Astrocyte (in vitro differentiated cells and primary cell): ENCODE results near the gene NETO2.

Source experiments
- CTCF ChIP-seq: IDR thresholded peaks from 2 replicates; pipeline ENCODE4 v1.5.1; 2011; ENCODE audit warnings: low read depth, mild to moderate bottlenecking, inconsistent platforms, low read length, moderate library complexity; ENCODE audit not compliant: insufficient read depth
- EZH2 ChIP-seq: IDR thresholded peaks from 2 replicates; pipeline ENCODE4 v1.6.1; 2012; ENCODE audit warnings: mild to moderate bottlenecking, low read length, inconsistent platforms; ENCODE audit not compliant: insufficient read depth

- TF ChIP-seq EZH2 (no peak), CTCF (no peak)
These were observed 31.4 kb upstream of the NETO2 start for GRCh38 chr16:47175152-47175551.
